HAP-1 (cell line): ENCODE data around the gene CDKN1C.

Experiments
- DNase-seq, 2 experiments: peaks; one replicate each; pipeline ENCODE4 v3.0.0-alpha.2; 2016 to 2020; ENCODE audit warnings: low spot score in 2 of 2
- H3K27me3 ChIP-seq: fragments of 250-450 bp; sonication (Bioruptor Pico); 2 replicates; pipeline ENCODE4 v1.5.1; 2020; ENCODE audit warnings: low read depth, mild to moderate bottlenecking, moderate library complexity
- H3K36me3 ChIP-seq: fragments of 250-450 bp; sonication (Bioruptor Pico); replicated peaks from 2 replicates; pipeline ENCODE4 v1.5.1; 2020; ENCODE audit warnings: mild to moderate bottlenecking
- H3K4me1 ChIP-seq: fragments of 250-450 bp; sonication (Bioruptor Pico); 2 replicates; pipeline ENCODE4 v1.5.1; 2020; ENCODE audit warnings: mild to moderate bottlenecking
- H3K4me3 ChIP-seq: fragments of 250-450 bp; sonication (Bioruptor Pico); 2 replicates; pipeline ENCODE4 v1.5.1; 2020; ENCODE audit warnings: mild to moderate bottlenecking, moderate library complexity
- H3K9me3 ChIP-seq: fragments of 250-450 bp; sonication (Bioruptor Pico); 2 replicates; pipeline ENCODE4 v1.5.1; 2020; ENCODE audit warnings: mild to moderate bottlenecking, moderate library complexity
- in situ Hi-C: fragments of 300-500 bp; cut with MboI; formaldehyde crosslinking; loops from 3 replicates; pipeline ENCODE4 v1.14.3; 2020; ENCODE audit warnings: low sequenced_read_pairs, inconsistent platforms, mixed read lengths

Gene CDKN1C

DNA sequence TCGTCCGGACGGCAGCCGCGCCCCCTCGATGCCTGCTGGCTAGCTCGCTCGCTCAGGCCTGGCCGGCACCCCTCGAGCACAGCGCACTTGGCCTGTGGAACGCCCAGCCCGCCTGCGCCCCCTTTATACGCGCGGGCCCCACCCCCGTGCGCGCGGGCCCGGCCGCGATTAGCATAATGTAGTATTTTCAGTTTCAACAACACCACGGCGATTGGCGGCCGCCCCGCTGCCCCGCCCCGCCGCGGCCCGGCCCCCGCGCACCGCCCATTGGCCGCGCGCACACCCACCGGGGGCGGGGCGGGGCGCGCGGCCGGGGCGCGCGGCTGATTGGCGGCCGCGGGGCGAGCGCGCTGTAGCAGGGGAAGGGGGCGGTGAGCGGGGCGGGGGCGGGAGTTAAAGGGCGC, at the start of gene CDKN1C:
TSS of gene CDKN1C (minus strand) at position 98 of the 404 bp plus-strand sequence. CDS start 319 bp downstream, outside the sequence.
- peak; percentile 73 to 91 for DNase-seq
- Histone ChIP-seq H3K9me3 (no peaks in the 10 kb centered on the region), H3K4me1 (peaks cover 7% of the 10 kb centered on the region), H3K27me3 (no peaks in the 10 kb centered on the region), H3K4me3 (peak within 1 kb of the TSS; percentile 48), H3K36me3 (no peaks in the 10 kb centered on the region)
- in situ Hi-C loops, result loop anchor here (5.0 to 25.0 kb wide), 2 partner anchors 353 to 698 kb away; no protein-coding TSS in a partner anchor

DNA sequence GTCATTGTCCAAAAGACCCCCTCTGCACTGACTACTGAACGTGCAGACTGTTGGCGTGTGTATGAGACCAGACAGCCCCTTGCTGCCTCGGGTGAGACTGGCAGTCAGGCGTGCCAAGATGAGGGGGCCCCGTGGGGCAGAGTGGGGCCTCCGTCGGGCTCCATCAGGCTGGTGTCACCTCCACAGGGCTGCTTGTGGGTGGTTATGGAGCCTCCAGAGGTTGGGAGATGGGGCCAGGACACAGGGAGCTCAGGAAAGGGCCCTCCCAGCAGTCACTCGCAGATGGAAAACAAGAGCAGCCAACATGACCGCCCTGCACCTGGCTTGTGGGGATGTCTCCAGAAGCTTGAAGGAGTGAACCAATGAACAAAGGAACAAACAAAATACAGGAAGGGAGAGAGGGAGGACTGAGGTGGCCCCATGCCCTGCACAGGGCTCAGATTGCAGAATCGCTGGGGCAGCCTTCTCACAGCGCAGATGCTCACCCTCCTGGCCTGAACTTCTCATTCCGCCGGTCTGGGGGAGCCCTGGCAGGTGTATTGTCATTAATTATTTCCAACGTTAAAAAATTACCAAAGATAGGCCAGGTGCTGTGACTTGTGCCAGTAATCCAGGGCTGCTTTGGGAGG, 49.1 kb upstream of the CDKN1C start:
- Histone ChIP-seq H3K4me3 (no peak overlapping the region), H3K4me1 (no peaks in the 10 kb centered on the region), H3K27me3 (peaks cover 20% of the 10 kb centered on the region), H3K9me3 (peaks cover 11% of the 10 kb centered on the region), H3K36me3 (no peaks in the 10 kb centered on the region)
- in situ Hi-C loops, result loop anchor here (25.0 kb wide), 1 partner anchor 478 kb away; no protein-coding TSS in a partner anchor
- no peak for DNase-seq

DNA sequence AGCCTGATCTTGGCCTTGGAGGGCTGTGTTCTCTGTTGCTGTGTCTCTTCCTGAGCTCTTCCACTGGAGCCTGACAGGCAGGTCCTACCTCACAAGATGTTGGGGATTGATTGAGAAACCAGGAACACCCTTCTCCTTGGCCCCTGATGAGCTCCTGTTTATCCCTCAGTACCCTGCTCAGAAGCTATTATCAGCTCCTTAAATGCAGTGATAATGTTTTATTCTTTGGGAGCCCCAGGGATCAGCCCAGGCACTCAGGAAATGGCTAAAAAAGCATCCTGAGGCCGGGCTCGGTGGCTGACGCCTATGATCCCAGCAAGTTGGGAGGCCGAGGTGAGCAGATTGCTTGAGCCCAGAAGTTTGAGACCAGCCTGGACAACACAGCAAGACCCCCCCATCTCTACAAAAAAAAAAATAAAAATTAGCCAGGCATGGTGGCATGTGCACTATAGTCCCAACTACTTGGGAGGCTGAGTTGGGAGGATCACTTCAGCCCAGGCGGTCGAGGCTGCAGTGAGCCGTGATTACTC, 48.5 kb upstream of the CDKN1C start:
- DNase-seq, result no peak
- no peaks in the 10 kb centered on the region for H3K36me3 ChIP-seq
- H3K27me3 ChIP-seq, result peaks cover 24% of the 10 kb centered on the region
- no peak overlapping the region for H3K4me3 ChIP-seq
- in situ Hi-C loops, result loop anchor here (25.0 kb wide), 1 partner anchor 478 kb away; no protein-coding TSS in a partner anchor
- H3K4me1 ChIP-seq, result no peaks in the 10 kb centered on the region
- H3K9me3 ChIP-seq, result peaks cover 7% of the 10 kb centered on the region

- Histone ChIP-seq H3K4me3 (no peak overlapping the region), H3K27me3 (peaks cover 30% of the 10 kb centered on the region), H3K36me3 (no peaks in the 10 kb centered on the region), H3K9me3 (peaks cover 2% of the 10 kb centered on the region; the same call in 1 of the 2 replicates), H3K4me1 (no peaks in the 10 kb centered on the region)
- in situ Hi-C loops, result loop anchor here (25.0 kb wide), 1 partner anchor 479 kb away; no protein-coding TSS in a partner anchor
- DNase-seq, result no peak
Observed at GRCh38 chr11:2933375-2934020, 47.9 kb upstream of the CDKN1C start.

DNA sequence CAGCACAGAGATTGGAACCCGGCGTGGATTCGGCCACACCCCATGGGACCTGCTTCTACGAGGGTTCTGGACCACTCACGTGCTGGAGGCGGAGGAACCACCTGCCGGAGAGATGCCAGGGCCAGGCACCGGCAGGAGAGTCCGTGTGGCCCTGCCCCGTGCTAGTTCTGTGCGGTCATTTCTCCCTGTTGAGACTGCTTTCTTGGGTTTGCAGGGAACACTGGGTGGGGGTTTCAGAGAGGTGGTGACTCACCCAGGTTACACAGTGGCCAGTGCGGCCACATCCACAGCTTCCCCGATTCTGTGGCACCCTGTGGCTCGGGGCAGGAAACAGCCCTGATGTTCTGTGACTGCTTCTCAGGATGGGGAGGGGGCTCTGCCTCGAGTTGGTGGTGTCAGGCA, 47.3 kb upstream of the CDKN1C start:
- H3K4me3 ChIP-seq, result no peak overlapping the region
- no peaks in the 10 kb centered on the region for H3K36me3 ChIP-seq
- no peaks in the 10 kb centered on the region for H3K4me1 ChIP-seq
- H3K9me3 ChIP-seq, result peaks cover 2% of the 10 kb centered on the region; the same call in 1 of the 2 replicates
- in situ Hi-C loops, result loop anchor here (25.0 kb wide), 1 partner anchor 479 kb away; no protein-coding TSS in a partner anchor
- H3K27me3 ChIP-seq, result peaks cover 37% of the 10 kb centered on the region
- DNase-seq, result no peak

GRCh38 chr11:2931771-2932738, 46.5 kb upstream of the CDKN1C start:
- no peaks in the 10 kb centered on the region for H3K9me3 ChIP-seq
- no peaks in the 10 kb centered on the region for H3K36me3 ChIP-seq
- peaks cover 45% of the 10 kb centered on the region for H3K27me3 ChIP-seq
- H3K4me3 ChIP-seq, result no peak overlapping the region
- DNase-seq, result no peak
- no peaks in the 10 kb centered on the region for H3K4me1 ChIP-seq
- in situ Hi-C loops, result loop anchor here (25.0 kb wide), 1 partner anchor 480 kb away; no protein-coding TSS in a partner anchor

GRCh38 chr11:2931420-2931746, 45.8 kb upstream of the CDKN1C start:
- H3K9me3 ChIP-seq, result no peaks in the 10 kb centered on the region
- in situ Hi-C loops, result loop anchor here (25.0 kb wide), 1 partner anchor 481 kb away; no protein-coding TSS in a partner anchor
- H3K36me3 ChIP-seq, result no peaks in the 10 kb centered on the region
- H3K4me3 ChIP-seq, result no peak overlapping the region
- H3K27me3 ChIP-seq, result peaks cover 49% of the 10 kb centered on the region
- H3K4me1 ChIP-seq, result no peaks in the 10 kb centered on the region
- no peak for DNase-seq

DNA sequence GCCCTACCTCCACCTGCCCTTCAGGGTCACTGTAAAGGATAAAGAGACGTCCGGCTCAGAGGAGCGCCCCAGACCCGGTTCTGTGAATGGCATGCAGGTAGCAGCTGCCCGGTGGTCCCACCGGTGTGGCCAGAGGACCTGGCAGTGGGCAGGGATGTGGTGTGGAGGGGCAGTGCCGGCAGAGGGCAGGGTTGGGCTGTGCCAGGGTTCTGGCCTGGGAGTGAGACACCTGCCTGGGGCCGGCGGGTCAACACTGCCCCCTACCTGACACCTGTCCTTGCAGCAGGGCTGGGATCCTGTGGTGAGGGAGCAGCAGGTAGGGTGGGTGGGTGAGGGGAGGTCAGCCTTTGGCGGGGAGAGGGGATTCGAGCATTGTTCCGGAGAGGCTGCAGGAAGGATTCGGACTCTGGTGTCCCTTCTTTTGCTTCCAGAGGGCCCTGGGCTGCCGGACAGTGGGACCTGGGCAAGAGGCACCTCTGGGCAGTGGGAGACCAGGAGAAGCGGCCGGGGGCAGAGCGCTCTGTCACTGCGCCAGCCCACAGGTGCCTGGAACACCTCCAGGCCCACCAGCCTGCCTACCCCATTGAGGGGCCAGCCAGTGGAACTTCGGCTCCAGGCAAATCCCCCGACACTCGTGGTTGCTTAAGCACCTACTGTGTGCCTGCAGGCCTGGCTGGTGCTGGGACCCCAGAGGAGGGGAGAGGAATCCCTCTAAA, 45.3 kb upstream of the CDKN1C start:
- no peak overlapping the region for H3K4me3 ChIP-seq
- peaks cover 49% of the 10 kb centered on the region for H3K27me3 ChIP-seq
- H3K4me1 ChIP-seq, result no peaks in the 10 kb centered on the region
- H3K36me3 ChIP-seq, result no peaks in the 10 kb centered on the region
- DNase-seq, result peak in 1 of 2 experiments; percentile 75
- in situ Hi-C loops, result loop anchor here (25.0 kb wide), 1 partner anchor 481 kb away; no protein-coding TSS in a partner anchor
- no peaks in the 10 kb centered on the region for H3K9me3 ChIP-seq

DNA sequence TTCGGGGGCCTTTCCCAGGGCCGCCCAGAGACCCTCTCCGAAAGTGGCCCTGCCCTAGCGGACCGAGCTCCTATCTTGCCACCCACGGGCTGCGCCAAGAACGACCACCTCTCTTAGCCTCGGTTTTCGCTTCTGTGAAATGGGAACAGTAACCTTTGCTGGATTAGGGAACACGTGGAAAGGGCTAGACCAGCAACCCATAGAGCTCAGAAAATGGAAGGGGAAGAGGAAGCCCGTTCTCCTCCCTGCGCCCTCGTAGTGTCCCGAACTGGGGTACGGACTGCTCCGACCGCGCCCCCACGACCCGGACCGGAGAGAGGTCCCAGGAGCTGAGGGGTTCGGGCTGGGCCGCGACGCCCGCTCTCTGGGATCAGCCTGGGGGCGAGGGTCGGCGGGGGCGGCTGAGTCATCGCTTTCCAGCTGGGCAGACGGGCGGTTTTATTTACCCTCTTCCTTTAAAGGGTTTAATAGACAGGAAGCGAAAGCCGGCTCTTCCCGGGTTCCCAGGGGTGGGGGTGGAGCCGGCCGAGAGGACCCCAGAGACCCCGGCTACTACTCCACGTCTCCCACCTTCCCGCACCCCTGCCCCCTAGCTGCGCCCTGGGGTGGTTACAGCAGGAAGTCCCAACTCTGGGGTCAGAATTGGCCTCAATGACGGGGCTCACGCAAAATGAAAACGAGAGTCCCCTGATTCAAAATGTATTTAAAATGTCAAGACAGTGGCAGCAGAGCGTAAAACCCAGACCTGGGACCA, 44.6 kb upstream of the CDKN1C start:
- Histone ChIP-seq H3K4me1 (no peaks in the 10 kb centered on the region), H3K36me3 (no peaks in the 10 kb centered on the region), H3K9me3 (no peaks in the 10 kb centered on the region), H3K4me3 (no peak overlapping the region), H3K27me3 (peaks cover 49% of the 10 kb centered on the region)
- DNase-seq, result peak in 1 of 2 experiments; percentile 43
- in situ Hi-C loops, result loop anchor here (25.0 kb wide), 1 partner anchor 482 kb away; no protein-coding TSS in a partner anchor

DNA sequence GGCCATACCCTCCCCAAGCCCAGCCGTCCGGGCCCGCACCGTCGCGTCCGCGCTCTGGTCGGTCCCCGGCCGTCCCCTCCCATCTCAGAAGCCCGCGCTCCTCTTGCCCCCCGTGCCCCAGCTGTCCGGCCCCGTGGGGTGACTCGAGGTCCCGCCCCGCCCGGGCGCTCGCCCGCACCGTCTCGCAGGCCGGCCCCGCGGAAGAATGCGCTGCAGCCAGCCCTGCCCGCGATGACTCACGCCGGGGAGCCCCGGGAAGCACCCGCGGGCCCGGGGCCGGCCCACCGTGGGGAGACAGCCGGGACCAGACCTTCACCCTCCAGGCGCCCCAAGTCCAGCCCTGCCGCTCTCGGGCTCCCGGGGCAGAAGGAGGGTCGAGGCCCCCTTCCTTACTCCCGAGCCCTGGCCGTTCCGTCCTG, 44.0 kb upstream of the CDKN1C start:
- Histone ChIP-seq H3K4me1 (no peaks in the 10 kb centered on the region), H3K36me3 (no peaks in the 10 kb centered on the region), H3K27me3 (peaks cover 49% of the 10 kb centered on the region), H3K4me3 (no peak overlapping the region), H3K9me3 (no peaks in the 10 kb centered on the region)
- DNase-seq, result no peak
- in situ Hi-C loops, result loop anchor here (25.0 kb wide), 1 partner anchor 483 kb away; no protein-coding TSS in a partner anchor

DNA sequence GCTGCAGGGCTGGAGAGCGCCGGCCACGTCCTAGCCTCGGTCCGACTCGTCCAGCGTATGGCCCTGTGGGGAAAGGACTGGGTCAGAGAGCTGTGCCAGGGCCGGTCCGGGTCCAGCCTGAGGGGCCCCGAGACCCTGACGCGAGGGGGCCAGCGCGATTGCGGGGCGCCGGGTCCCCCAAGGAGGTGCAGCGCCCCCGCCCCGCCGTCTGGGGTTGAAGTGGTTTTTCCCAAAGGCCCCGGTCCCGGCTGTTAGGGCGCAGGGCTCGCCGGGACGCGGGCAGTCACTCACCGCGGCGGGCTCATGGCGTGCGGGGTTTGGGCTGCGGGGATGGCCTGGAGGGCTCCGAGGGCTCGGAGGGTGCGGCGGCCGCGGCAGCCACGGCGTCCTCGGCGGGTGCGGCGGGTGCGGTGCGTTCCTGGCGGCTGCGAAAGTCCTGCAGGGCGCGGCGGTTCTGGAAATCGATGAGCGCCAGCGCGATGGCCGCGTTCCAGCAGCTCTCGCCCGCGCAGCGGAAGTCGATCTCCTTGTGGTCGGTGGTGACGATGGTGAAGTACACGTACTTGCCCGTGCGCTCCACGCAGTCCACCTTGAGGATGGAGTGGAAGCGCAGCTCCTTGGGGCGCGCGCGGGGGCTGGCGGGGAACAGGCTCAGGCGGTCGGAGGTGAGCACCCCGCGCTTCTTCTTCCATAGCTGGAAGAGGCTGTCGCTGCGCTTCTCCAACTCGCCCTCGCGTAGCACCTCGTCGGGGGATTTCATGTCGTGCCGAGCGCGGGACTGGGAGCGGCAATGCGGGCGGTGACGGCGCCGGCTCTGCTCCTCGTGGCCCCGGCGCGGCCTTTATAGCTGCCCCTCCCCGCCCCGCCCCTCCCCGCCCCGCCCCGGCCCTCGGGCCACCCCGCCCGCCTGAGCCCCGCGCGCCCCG, 43.3 kb upstream of the CDKN1C start, which contains the start of gene PHLDA2:
TSS of gene PHLDA2 (minus strand) at position 816 of the 926 bp plus-strand sequence. CDS start at position 760, 56 bp downstream.
- in situ Hi-C loops, result loop anchor here (25.0 kb wide), 1 partner anchor 483 kb away; no protein-coding TSS in a partner anchor
- Histone ChIP-seq H3K27me3 (peaks cover 49% of the 10 kb centered on the region), H3K4me3 (peak within 1 kb of the TSS; percentile 21), H3K36me3 (no peaks in the 10 kb centered on the region), H3K9me3 (no peaks in the 10 kb centered on the region), H3K4me1 (no peaks in the 10 kb centered on the region)
- DNase-seq, result no peak
